ENCODE data around the gene SPTSSB. TPM values are rescaled to one million over a fixed set of nuclear protein-coding genes. Genes with fewer than 3 reads are reported as not detected.

Gene SPTSSB
- total RNA-seq, 2 experiments from 2014 or later: not detected

GRCh38 chr3:161332792-161333191 is 38.5 kb downstream of the SPTSSB start:
- Histone ChIP-seq H3K9me3 (ENCODE audit: low read length) (no peaks in the 10 kb centered on the region), H4K20me1 (ENCODE audit: insufficient read depth, low read length) (no peaks in the 10 kb centered on the region), H3K4me3 (ENCODE audit: low read depth, low read length, poor library complexity, severe bottlenecking) (no peak overlapping the region), H2AFZ (ENCODE audit: low read length) (no peak overlapping the region), H3K79me2 (ENCODE audit: insufficient read depth, low read depth, low read length) (no peaks in the 10 kb centered on the region), H3K4me2 (ENCODE audit: low read length) (no peak overlapping the region), H3K4me1 (ENCODE audit: insufficient read depth, low read length, poor library complexity, severe bottlenecking) (no peaks in the 10 kb centered on the region), H3K36me3 (ENCODE audit: insufficient read depth, low read length) (no peaks in the 10 kb centered on the region), H3K9me2 (ENCODE audit: insufficient read depth, low read length) (no peaks in the 10 kb centered on the region), H3K27ac (ENCODE audit: low read depth, low read length, poor library complexity, severe bottlenecking) (no peak overlapping the region)
- intact Hi-C loops (cut with micrococcal nuclease; ENCODE audit: unreplicated experiment): no loop called here
- CTCF ChIA-PET (ENCODE audit: unreplicated experiment): no interaction called here
- TF ChIP-seq CTCF (conservative IDR thresholded peaks at IDR 0.05; ENCODE audit: low read length) (no peak), EZH2phosphoT487 (IDR thresholded peaks at IDR 0.05; ENCODE audit: borderline replicate concordance, low read depth, low read length) (no peak)
- POLR2A ChIA-PET: no interaction called here
- no TSS peak for BruUV-seq (replicated peaks)
- no peak for DNase-seq (ENCODE audit: low spot score)

DNA sequence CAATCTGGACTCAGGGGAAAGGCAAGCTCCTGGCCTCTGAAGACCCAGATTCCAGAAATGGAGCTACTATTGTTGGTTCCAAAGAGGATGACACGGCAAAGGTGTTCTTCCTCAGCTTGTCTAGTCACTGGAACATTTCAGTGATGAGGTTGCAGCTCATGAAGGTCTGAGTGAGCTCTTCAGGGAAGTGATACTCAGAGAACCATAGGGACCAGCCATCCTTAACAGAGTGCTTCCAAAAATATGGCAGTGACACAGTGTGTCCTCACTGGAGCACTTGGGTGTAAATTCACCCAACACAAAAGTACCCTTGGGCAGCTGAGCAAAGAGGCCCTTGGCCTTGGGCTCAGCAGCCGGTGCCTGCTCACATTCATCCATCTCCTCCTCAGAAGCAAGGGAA is 46.3 kb downstream of the SPTSSB start:
- POLR2A ChIA-PET: interaction anchor here (1.3 kb wide), 1 partner anchor 11 kb away, joined by 3 read pairs; no protein-coding TSS in a partner anchor
- intact Hi-C loops (cut with micrococcal nuclease; ENCODE audit: unreplicated experiment): no loop called here
- Histone ChIP-seq H4K20me1 (ENCODE audit: insufficient read depth, low read length) (no peaks in the 10 kb centered on the region), H3K4me1 (ENCODE audit: insufficient read depth, low read length, poor library complexity, severe bottlenecking) (no peaks in the 10 kb centered on the region), H3K27ac (ENCODE audit: low read depth, low read length, poor library complexity, severe bottlenecking) (no peak overlapping the region), H2AFZ (ENCODE audit: low read length) (no peak overlapping the region), H3K4me3 (ENCODE audit: low read depth, low read length, poor library complexity, severe bottlenecking) (no peak overlapping the region), H3K36me3 (ENCODE audit: insufficient read depth, low read length) (no peaks in the 10 kb centered on the region), H3K4me2 (ENCODE audit: low read length) (no peak overlapping the region), H3K79me2 (ENCODE audit: insufficient read depth, low read depth, low read length) (no peaks in the 10 kb centered on the region), H3K9me2 (ENCODE audit: insufficient read depth, low read length) (no peaks in the 10 kb centered on the region), H3K9me3 (ENCODE audit: low read length) (no peaks in the 10 kb centered on the region)
- DNase-seq (ENCODE audit: low spot score): no peak
- no peak for TF ChIP-seq CTCF (conservative IDR thresholded peaks at IDR 0.05; ENCODE audit: low read length)
- no peak for TF ChIP-seq EZH2phosphoT487 (IDR thresholded peaks at IDR 0.05; ENCODE audit: borderline replicate concordance, low read depth, low read length)
- no TSS peak for BruUV-seq (replicated peaks)
- CTCF ChIA-PET (ENCODE audit: unreplicated experiment): no interaction called here

- Histone ChIP-seq H3K36me3 (ENCODE audit: insufficient read depth, low read length) (no peaks in the 10 kb centered on the region), H3K4me1 (ENCODE audit: insufficient read depth, low read length, poor library complexity, severe bottlenecking) (no peaks in the 10 kb centered on the region), H3K9me3 (ENCODE audit: low read length) (no peaks in the 10 kb centered on the region), H2AFZ (ENCODE audit: low read length) (no peak overlapping the region), H3K4me3 (ENCODE audit: low read depth, low read length, poor library complexity, severe bottlenecking) (no peak overlapping the region), H3K9me2 (ENCODE audit: insufficient read depth, low read length) (no peaks in the 10 kb centered on the region), H3K79me2 (ENCODE audit: insufficient read depth, low read depth, low read length) (no peaks in the 10 kb centered on the region), H3K27ac (ENCODE audit: low read depth, low read length, poor library complexity, severe bottlenecking) (no peak overlapping the region), H3K4me2 (ENCODE audit: low read length) (no peak overlapping the region), H4K20me1 (ENCODE audit: insufficient read depth, low read length) (no peaks in the 10 kb centered on the region)
- no TSS peak for BruUV-seq (replicated peaks)
- intact Hi-C loops (cut with micrococcal nuclease; ENCODE audit: unreplicated experiment): no loop called here
- DNase-seq (ENCODE audit: low spot score): no peak
- ChIA-PET CTCF (ENCODE audit: unreplicated experiment) (no interaction called here), POLR2A (interaction anchor here (1.3 kb wide), 1 partner anchor 12 kb away, joined by 3 read pairs; no protein-coding TSS in a partner anchor)
- TF ChIP-seq EZH2phosphoT487 (IDR thresholded peaks at IDR 0.05; ENCODE audit: borderline replicate concordance, low read depth, low read length): no peak
- no peak for TF ChIP-seq CTCF (conservative IDR thresholded peaks at IDR 0.05; ENCODE audit: low read length)
These were observed 47.2 kb downstream of the SPTSSB start for GRCh38 chr3:161323926-161324621.
